ENCODE results near the gene TMEM43.
A peak's percentile ranks its signal among the peaks of the same experiment; 100 is the strongest.

TMEM43 gene

GRCh38 chr3:14151471-14152083, 26.7 kb downstream of the TMEM43 start:
- no peak for DNase-seq (ENCODE audit: low read depth)

GRCh38 chr3:14152233-14152962, 27.5 kb downstream of the TMEM43 start:
- DNase-seq (ENCODE audit: low read depth) = no peak

- no peak for DNase-seq (ENCODE audit: low read depth)
Observed at GRCh38 chr3:14152963-14153355, 28.1 kb downstream of the TMEM43 start.

- DNase-seq (ENCODE audit: low read depth) = no peak
Observed at GRCh38 chr3:14153663-14154062, 28.8 kb downstream of the TMEM43 start.

DNA sequence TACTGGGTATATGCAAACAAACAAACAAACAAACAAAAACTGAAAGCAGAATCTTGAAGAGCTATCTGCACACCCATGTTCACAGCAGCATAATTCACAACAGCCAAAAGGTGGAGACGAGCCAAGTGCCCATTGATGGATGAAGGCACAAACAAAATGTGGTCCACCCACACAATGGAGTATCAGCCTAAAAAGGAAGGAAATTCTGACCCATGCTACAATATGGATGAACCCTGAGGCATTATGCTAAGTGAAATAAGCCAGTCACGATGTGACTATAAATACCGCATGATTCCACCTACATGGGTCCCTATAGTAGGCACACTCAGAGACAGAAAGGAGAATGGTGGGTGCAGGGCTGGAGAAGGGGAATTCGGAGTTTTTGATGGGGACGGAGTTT, 29.4 kb downstream of the TMEM43 start:
- no peak for DNase-seq (ENCODE audit: low read depth)

- no peak for DNase-seq (ENCODE audit: low read depth)
Observed at GRCh38 chr3:14154895-14155440, 30.1 kb downstream of the TMEM43 start.

- DNase-seq (ENCODE audit: low read depth) = no peak
Observed at GRCh38 chr3:14156201-14156600, 31.3 kb downstream of the TMEM43 start.

DNA sequence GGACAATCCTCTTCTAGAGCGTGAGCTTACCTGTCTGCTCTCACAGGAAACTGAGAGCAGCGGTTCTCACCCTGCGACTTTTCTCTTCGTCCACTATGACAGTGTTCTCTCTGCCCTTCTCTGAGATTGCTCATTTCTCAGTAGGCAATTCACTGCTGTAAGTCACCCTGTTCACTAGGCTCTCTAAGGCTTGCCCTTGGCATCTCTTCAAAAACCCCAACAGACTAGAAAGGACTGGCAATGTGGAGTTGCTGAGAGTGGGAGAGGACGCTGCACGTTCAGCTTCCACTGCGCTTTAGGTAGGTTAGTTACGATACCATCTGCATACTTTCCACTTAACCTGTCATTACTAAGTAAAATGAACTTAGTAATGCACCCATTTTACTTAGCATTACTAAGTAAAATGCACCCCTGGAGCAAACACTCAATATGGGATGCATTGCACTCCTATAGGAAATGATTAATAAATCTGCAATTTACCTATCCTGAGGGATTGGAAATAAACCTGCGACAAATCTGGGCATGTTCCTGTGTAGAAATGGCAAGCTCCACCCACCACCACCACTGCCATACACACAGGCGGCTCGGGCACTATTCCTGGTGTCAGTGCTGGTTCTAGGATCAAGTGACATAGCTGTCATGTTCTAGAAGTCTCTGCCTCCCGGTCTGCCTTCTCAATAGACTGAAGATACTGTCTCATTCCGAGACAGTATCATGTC, 32.1 kb downstream of the TMEM43 start:
- no peak for DNase-seq (ENCODE audit: low read depth)

DNA sequence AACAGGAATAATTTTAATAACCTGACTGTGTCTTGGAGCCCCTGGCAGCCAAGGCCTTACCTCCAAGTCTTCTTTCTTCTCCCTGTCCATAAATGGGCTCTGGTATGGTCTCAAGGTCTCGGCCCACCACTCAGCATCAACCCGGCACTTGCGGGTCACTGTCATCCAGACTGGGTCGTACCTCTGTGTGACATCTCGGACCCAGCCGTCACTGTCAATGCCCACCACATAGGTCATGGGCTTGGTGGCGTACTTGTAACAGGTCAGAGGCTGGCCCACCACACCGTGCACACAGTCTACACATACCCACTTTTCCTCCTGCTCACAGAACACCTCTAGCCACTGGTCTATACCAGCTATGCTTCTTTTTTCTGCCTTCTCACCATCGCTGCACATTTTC, 33.1 kb downstream of the TMEM43 start:
- no peak for DNase-seq (ENCODE audit: low read depth)

DNA sequence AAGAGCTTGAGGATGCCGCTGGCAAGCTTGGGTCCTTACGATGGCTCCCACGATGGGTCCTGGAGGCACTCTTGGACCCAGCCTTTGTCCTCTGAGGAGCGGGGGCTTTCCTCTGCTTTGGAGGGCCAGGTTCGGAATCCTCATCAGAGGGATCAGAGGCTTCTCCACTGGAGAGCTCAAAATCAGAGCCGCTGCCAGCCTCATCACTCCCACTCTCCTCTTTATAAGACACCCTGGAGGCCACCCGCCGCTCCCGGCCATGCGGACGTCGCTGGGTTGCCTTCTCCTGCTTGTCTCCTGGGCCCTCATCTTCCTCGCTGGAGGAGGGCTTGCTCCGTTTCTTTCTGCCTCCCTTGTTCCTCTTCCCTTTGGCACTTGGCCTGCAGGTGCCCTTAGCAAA, 33.5 kb downstream of the TMEM43 start:
- no peak for DNase-seq (ENCODE audit: low read depth)

- DNase-seq (ENCODE audit: low read depth) = no peak
Observed at GRCh38 chr3:14159426-14159825, 34.6 kb downstream of the TMEM43 start.

- DNase-seq (ENCODE audit: low read depth) = no peak
Observed at GRCh38 chr3:14161282-14161681, 36.4 kb downstream of the TMEM43 start.

DNA sequence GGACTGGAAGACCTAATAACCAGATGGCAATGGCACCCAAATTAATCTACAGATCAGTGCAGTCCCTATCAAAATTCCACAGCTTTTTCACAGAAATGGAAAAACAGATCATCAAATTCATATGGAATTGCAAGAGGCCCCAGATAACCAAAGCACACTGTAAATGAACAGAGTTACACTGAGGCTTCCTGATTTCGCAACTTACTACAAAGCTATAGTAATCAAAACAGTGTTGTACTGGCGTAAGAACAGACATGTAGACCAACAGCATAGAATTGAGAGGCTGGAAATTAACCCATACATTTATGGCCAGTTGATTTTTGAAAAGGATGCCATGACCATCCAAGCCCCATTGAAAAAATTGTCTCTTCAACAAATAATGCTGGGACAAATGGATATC, 37.3 kb downstream of the TMEM43 start:
- no peak for DNase-seq (ENCODE audit: low read depth)

DNA sequence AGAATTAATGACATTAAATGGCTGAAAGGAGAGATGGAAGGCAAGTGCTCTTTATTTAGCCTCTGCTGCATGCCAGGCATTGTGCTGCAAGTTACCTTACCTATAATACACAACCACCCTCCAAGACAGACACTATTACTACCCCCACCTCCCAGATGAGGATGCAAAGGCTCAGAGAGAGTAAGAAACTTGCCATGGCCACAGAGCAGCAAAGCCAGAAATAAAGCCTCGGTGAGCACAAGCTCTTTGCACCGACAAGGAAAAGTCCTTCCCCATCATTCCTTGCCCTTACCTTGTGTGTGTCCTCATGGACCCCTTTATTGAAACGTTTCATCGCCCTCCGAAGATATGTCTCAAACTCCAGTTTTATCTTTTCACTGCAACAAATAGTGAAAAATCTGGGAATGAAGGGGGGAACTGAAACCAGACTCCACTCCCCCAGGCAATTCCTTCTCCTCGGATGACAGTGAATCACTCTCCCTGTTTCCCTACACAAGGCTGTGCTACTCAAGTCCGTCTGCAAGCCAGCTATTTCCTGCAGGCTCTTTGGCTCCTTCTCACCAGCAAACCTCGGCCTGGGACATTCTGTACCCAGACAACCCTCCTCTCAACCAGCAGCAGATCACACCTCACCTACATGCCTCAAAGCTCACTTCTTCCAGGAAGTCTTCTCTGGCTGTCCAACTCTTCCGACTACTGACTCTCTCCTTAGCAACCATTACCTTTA, 42.2 kb downstream of the TMEM43 start:
- no peak for DNase-seq (ENCODE audit: low read depth)

- DNase-seq (ENCODE audit: low read depth) = no peak
Observed at GRCh38 chr3:14169435-14169834, 44.6 kb downstream of the TMEM43 start.

DNA sequence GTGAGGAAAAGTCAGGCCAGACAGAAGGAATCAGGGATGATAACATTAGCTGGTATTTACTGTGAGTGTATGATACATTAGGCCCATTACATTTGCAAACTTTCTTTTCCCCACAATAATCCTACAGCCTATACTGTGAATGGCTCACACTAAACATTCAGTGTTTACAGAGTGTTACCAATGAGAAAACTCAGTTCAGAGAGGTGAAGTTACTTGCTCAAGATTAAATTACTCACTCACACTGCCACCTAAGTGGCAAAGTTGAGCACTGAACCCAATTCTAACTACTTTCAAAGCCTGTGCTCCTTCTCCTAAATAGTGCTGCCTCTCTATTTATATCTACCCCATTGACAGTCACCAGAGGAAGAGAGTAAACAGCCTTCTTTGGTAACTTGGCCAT, 45.0 kb downstream of the TMEM43 start:
- no peak for DNase-seq (ENCODE audit: low read depth)

GRCh38 chr3:14170531-14171159, 45.8 kb downstream of the TMEM43 start:
- DNase-seq (ENCODE audit: low read depth) = no peak

DNA sequence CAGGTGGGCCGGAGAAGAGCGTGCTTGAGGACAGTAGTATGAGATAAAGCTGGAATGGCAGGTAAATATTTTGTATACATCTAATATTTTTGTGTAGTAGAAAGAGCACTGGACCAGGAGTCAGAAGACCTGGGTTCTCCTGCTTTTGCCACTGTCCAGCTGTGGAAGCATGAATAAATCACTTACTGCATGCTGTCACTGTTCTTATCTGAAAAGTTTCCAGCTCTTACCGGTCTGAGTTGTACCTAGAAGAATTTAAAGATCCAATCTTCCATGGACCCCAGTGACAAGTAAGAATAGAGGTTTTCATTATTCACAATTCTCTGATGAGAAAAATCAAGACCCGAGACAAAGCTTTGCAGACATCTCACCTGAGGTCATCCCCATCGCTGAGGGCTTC, 47.6 kb downstream of the TMEM43 start:
- no peak for DNase-seq (ENCODE audit: low read depth)

- DNase-seq (ENCODE audit: low read depth) = no peak
Observed at GRCh38 chr3:14174483-14174882, 49.6 kb downstream of the TMEM43 start.

GRCh38 chr3:14175383-14176037, 50.7 kb downstream of the TMEM43 start:
- DNase-seq (ENCODE audit: low read depth) = peak; percentile 62

DNA sequence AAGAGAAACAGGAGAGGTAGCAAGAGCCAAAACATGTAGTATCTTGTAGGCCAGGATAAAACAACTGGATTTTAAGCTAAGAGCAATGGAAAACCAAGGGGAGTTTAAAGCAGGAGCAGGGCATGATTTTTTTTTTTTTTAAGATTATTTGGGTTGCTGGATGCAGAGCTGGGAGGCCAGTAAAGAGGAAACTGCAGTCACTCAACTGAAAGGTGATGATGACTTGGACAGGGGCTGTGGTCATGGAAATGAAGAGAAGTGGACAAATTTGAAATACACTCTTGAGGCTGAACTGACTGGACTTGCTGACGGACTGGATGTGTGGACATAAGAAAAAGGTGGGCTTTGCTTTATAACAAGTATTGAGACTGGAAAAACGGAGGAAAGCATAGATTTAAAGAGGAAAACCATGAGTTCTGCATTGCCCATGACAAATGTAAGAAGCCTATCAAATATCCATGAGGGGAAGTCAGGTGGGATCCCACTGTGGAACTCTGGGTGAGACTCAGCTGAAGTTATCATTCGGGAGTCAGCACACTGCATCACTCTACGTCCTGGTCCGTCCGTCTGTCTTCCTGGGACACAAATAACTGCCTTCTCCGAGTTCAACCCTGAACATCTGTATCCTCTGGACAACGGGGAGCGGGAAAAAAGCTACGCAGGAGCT, 52.9 kb downstream of the TMEM43 start:
- DNase-seq (ENCODE audit: low read depth) = no peak
